Cerebellar cortex (tissue), 1 donor: Measurements from ENCODE around the gene ULBP1.
"Not testable (repeated sequence)": the region's sequence is repeated elsewhere in the genome, so short reads cannot be mapped to it uniquely, and the experiment has no call there.

ENCODE experiments used
- DNase-seq: peaks from one replicate; pipeline ENCODE4 v3.0.0-alpha.2; 2015; ENCODE audit warnings: low spot score

Gene ULBP1

GRCh38 chr6:149933461-149933860 lies 30.3 kb upstream of the ULBP1 start:
- DNase-seq = no peak

- peak; percentile 70 for DNase-seq
Observed at GRCh38 chr6:149934249-149935156, 29.2 kb upstream of the ULBP1 start.

GRCh38 chr6:149935246-149935645 lies 28.5 kb upstream of the ULBP1 start:
- no peak for DNase-seq

- DNase-seq = no peak
Observed at GRCh38 chr6:149935668-149936067, 28.1 kb upstream of the ULBP1 start.

GRCh38 chr6:149936743-149937142 lies 27.0 kb upstream of the ULBP1 start:
- no peak for DNase-seq

- DNase-seq = not testable (repeated sequence)
Observed at GRCh38 chr6:149938013-149938570, 25.7 kb upstream of the ULBP1 start.

- DNase-seq = no peak
Observed at GRCh38 chr6:149938571-149939355, 25.0 kb upstream of the ULBP1 start.

- DNase-seq = no peak
Observed at GRCh38 chr6:149939356-149939648, 24.4 kb upstream of the ULBP1 start.

GRCh38 chr6:149939909-149940671 lies 23.7 kb upstream of the ULBP1 start:
- DNase-seq = no peak

GRCh38 chr6:149940672-149940982 lies 23.1 kb upstream of the ULBP1 start:
- DNase-seq = no peak

- DNase-seq = peak; percentile 86
Observed at GRCh38 chr6:149941583-149942460, 21.9 kb upstream of the ULBP1 start, which contains the start of gene ULBP2. ULBP2 (plus strand) TSS chr6:149942014; CDS start chr6:149942073, 59 bp downstream.

GRCh38 chr6:149942461-149942829 lies 21.3 kb upstream of the ULBP1 start:
- DNase-seq = no peak

- DNase-seq = not testable (repeated sequence)
Observed at GRCh38 chr6:149943321-149943720, 20.4 kb upstream of the ULBP1 start.

- DNase-seq = not testable (repeated sequence)
Observed at GRCh38 chr6:149945276-149945675, 18.5 kb upstream of the ULBP1 start.

GRCh38 chr6:149946631-149947030 lies 17.1 kb upstream of the ULBP1 start:
- not testable (repeated sequence) for DNase-seq

- not testable (repeated sequence) for DNase-seq
Observed at GRCh38 chr6:149947533-149947932, 16.2 kb upstream of the ULBP1 start.

GRCh38 chr6:149948011-149948410 lies 15.7 kb upstream of the ULBP1 start:
- DNase-seq = no peak

- no peak for DNase-seq
Observed at GRCh38 chr6:149948616-149949015, 15.1 kb upstream of the ULBP1 start.

- no peak for DNase-seq
Observed at GRCh38 chr6:149950423-149950822, 13.3 kb upstream of the ULBP1 start.

GRCh38 chr6:149951096-149951495 lies 12.6 kb upstream of the ULBP1 start:
- no peak for DNase-seq

- no peak for DNase-seq
Observed at GRCh38 chr6:149951626-149952025, 12.1 kb upstream of the ULBP1 start.
